Esophagus muscularis mucosa (tissue), 4 donors: ENCODE data around the gene FAM184B. TPM values are rescaled to one million over a fixed set of nuclear protein-coding genes. Genes with fewer than 3 reads are reported as not detected.

ENCODE experiments used
- DNase-seq: peaks from one replicate; pipeline ENCODE4 v3.0.0-alpha.2; 2017; ENCODE audit errors: extremely low spot score
- H3K27ac ChIP-seq, 4 donors: fragments of 200-600 bp; sonication (generic); replicated peaks in 1 of 4; 1 replicate in 3 of 4; 2 replicates in 1 of 4; pipeline ENCODE4 v1.5.1; 2016 to 2019; ENCODE audit warnings: mild to moderate bottlenecking in 1 of 4
- H3K27me3 ChIP-seq, 4 donors: fragments of 200-600 bp; sonication (generic); one replicate each; pipeline versions ENCODE4 v1.5.1 to v1.6.0; 2016 to 2019
- H3K36me3 ChIP-seq, 4 donors: fragments of 200-600 bp; sonication (generic); one replicate each; pipeline ENCODE4 v1.5.1; 2016 to 2019
- H3K4me1 ChIP-seq, 4 donors: fragments of 200-600 bp; sonication (generic); one replicate each; pipeline ENCODE4 v1.5.1; 2016 to 2019
- H3K4me3 ChIP-seq, 4 donors: fragments of 200-600 bp; sonication (generic); 1 replicate in 2 of 4; 2 replicates in 2 of 4; pipeline ENCODE4 v1.5.1; 2016 to 2019; ENCODE audit warnings: mild to moderate bottlenecking in 4 of 4, moderate library complexity in 1 of 4
- H3K9me3 ChIP-seq, 4 donors: fragments of 200-600 bp; sonication (generic); 1 replicate in 3 of 4; 2 replicates in 1 of 4; pipeline ENCODE4 v1.5.1; 2016 to 2019
- CTCF ChIP-seq, 3 experiments: fragments of 200-600 bp in 2 of 3; fragments of 450-650 bp in 1 of 3; sonication (generic) in 2 of 3; IDR thresholded peaks; one replicate each; pipeline ENCODE4 v1.5.1; 2017 to 2019; ENCODE audit warnings: antibody characterized with exemption in 3 of 3, mild to moderate bottlenecking in 2 of 3, moderate library complexity in 1 of 3
- EP300 ChIP-seq: sonication (generic); formaldehyde crosslinking; IDR thresholded peaks from one replicate; pipeline ENCODE4 v1.6.1; 2017; ENCODE audit warnings: antibody characterized with exemption
- POLR2A ChIP-seq: fragments of 450-650 bp; IDR thresholded peaks from one replicate; pipeline ENCODE4 v1.6.1; 2017; ENCODE audit warnings: antibody characterized with exemption, moderate library complexity, mild to moderate bottlenecking, low read depth
- POLR2AphosphoS5 ChIP-seq, 2 donors: sonication (generic); formaldehyde crosslinking; IDR thresholded peaks; one replicate each; pipeline ENCODE4 v1.6.1; 2017; ENCODE audit warnings: antibody characterized with exemption in 2 of 2
- WGBS: methylation state at CpG from one replicate; pipeline ENCODE4 v1.1.5; 2018; 5-methylcytosine and 5-hydroxymethylcytosine counted together
- intact Hi-C: fragments of 100-400 bp; cut with DNase I; formaldehyde crosslinking; loops from one replicate; pipeline ENCODE4 v1.15.1; 2023
- total RNA-seq, 4 donors: library from RNA; depleted of rRNA; stranded (reverse); fragments of >200 nt; gene quantifications; one replicate each; pipeline versions ENCODE4 v1.1.0 to v1.2.1, GENCODE V29; 2016

FAM184B gene
- total RNA-seq, 4 donors from 2014 or later = not detected

DNA sequence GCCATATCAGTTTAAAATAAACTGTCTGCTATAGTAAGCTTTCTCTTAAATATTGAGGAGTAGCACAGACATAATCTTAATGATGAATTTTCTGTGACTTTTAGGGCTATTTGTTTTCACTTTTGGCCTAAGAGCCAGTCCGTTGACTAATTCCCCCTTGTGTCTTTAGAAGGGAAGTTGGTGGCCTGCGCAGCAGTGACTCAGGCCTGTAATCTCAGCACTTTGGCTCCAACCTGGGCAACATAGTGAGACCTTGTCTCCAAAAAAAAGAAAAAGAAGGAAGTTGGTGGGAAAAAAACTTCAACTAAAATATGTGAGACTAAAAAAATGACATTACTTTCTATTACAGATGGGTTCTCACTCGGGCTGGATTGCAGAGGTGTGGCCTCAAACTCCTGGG lies 32.7 kb upstream of the FAM184B start:
- no peaks in the 10 kb centered on the region for H3K36me3 ChIP-seq
- no peak for TF ChIP-seq POLR2A
- TF ChIP-seq POLR2AphosphoS5 (IDR thresholded peaks at IDR 0.05) = no peak
- TF ChIP-seq EP300 = no peak
- TF ChIP-seq CTCF (IDR thresholded peaks at IDR 0.05) = no peak
- intact Hi-C loops = loop anchor here (5.0 kb wide), 3 partner anchors 197 to 237 kb away; partner anchors contain the start of genes LAP3 and LCORL
- H3K9me3 ChIP-seq = no peaks in the 10 kb centered on the region
- H3K27ac ChIP-seq = no peak overlapping the region
- WGBS = 63% methylated on average over 3 of the region's 3 CpGs
- no peak for DNase-seq
- peaks cover 14 to 18% (median 15%) of the 10 kb centered on the region in 4 donors for H3K4me1 ChIP-seq
- no peaks in the 10 kb centered on the region for H3K27me3 ChIP-seq
- no peak overlapping the region for H3K4me3 ChIP-seq

- H3K9me3 ChIP-seq = no peaks in the 10 kb centered on the region
- intact Hi-C loops = loop anchor here (5.0 kb wide), 3 partner anchors 196 to 236 kb away; partner anchors contain the start of genes LAP3 and LCORL
- no peaks in the 10 kb centered on the region for H3K36me3 ChIP-seq
- no peak for TF ChIP-seq POLR2A
- no peak for TF ChIP-seq EP300
- no peak for TF ChIP-seq CTCF (IDR thresholded peaks at IDR 0.05)
- TF ChIP-seq POLR2AphosphoS5 (IDR thresholded peaks at IDR 0.05) = no peak
- no peak overlapping the region for H3K4me3 ChIP-seq
- no peaks in the 10 kb centered on the region for H3K27me3 ChIP-seq
- no peak overlapping the region for H3K27ac ChIP-seq
- 64% methylated on average over 3 of the region's 3 CpGs for WGBS
- H3K4me1 ChIP-seq = peaks cover 27 to 31% (median 28%) of the 10 kb centered on the region in 4 donors
- DNase-seq = no peak
Observed at GRCh38 chr4:17812801-17813200, 31.4 kb upstream of the FAM184B start.

DNA sequence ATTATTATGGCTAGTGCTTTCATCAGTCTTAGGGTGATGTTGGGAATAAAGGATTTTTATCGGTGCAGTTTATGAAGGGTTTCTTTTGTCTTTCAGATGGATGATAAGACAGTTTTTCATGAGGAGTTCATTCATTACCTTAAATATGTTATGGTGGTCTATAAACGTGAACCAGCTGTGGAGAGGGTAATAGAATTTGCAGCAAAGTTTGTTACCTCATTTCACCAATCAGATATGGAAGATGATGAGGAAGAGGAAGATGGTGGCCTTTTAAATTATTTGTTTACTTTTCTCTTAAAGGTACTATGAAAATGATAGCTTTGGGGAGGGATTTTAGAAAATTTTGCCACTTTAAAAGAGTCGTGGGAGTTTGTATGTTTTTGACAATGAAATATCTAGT lies 30.7 kb upstream of the FAM184B start:
- TF ChIP-seq EP300 (no peak), POLR2A (no peak), POLR2AphosphoS5 (IDR thresholded peaks at IDR 0.05) (no peak), CTCF (IDR thresholded peaks at IDR 0.05) (no peak)
- Histone ChIP-seq H3K9me3 (no peaks in the 10 kb centered on the region), H3K4me3 (no peak overlapping the region), H3K36me3 (no peaks in the 10 kb centered on the region), H3K27ac (no peak overlapping the region), H3K4me1 (peaks cover 30 to 38% (median 35%) of the 10 kb centered on the region in 4 donors), H3K27me3 (no peaks in the 10 kb centered on the region)
- intact Hi-C loops = loop anchor here (5.0 kb wide), 3 partner anchors 195 to 235 kb away; partner anchors contain the start of genes LAP3 and LCORL
- 14% methylated on average over 3 of the region's 3 CpGs for WGBS
- no peak for DNase-seq

- no peaks in the 10 kb centered on the region for H3K36me3 ChIP-seq
- no peaks in the 10 kb centered on the region for H3K9me3 ChIP-seq
- no peaks in the 10 kb centered on the region for H3K27me3 ChIP-seq
- 0% methylated on average over 8 of the region's 48 CpGs for WGBS
- H3K4me1 ChIP-seq = peaks cover 37 to 48% (median 44%) of the 10 kb centered on the region in 4 donors
- H3K27ac ChIP-seq = peak overlapping the region in 3 of 4 donors; percentile 97 to 98 (median 97)
- DNase-seq = no peak
- TF ChIP-seq EP300 = no peak
- no peak for TF ChIP-seq POLR2AphosphoS5 (IDR thresholded peaks at IDR 0.05)
- intact Hi-C loops = loop anchor here (5.0 kb wide), 3 partner anchors 194 to 234 kb away; partner anchors contain the start of genes LAP3 and LCORL
- peak overlapping the region; percentile 72 to 91 (median 80) for H3K4me3 ChIP-seq
Observed at GRCh38 chr4:17811078-17811603, 29.7 kb upstream of the FAM184B start.

- Histone ChIP-seq H3K36me3 (no peaks in the 10 kb centered on the region), H3K4me1 (peaks cover 37 to 54% (median 48%) of the 10 kb centered on the region in 4 donors), H3K27me3 (no peaks in the 10 kb centered on the region), H3K27ac (peak within 1 kb of the TSS; percentile 94 to 98 (median 97)), H3K9me3 (no peaks in the 10 kb centered on the region), H3K4me3 (peak within 1 kb of the TSS; percentile 72 to 91 (median 80))
- intact Hi-C loops = loop anchor here (5.0 kb wide), 3 partner anchors 193 to 233 kb away; partner anchors contain the start of genes LAP3 and LCORL
- 0% methylated on average over 38 of the region's 69 CpGs for WGBS
- no peak for TF ChIP-seq EP300
- peak; percentile 92 for TF ChIP-seq POLR2A
- TF ChIP-seq POLR2AphosphoS5 (IDR thresholded peaks at IDR 0.05) = peak; percentile 99 to 100
- no peak for TF ChIP-seq CTCF (IDR thresholded peaks at IDR 0.05)
- DNase-seq = peak; percentile 100
Observed at GRCh38 chr4:17810260-17811077, 29.0 kb upstream of the FAM184B start, which contains the start of the genes DCAF16 and NCAPG. DCAF16 (minus strand) TSS chr4:17810757; CDS start chr4:17804141, 6,616 bp downstream. NCAPG (plus strand) TSS chr4:17810979; CDS start chr4:17811078, 99 bp downstream.
